Stimulated activated CD4-positive, alpha-beta T cell treated with anti-CD3 and anti-CD28 coated beads, Interleukin-12 subunit alpha, Interleukin-12 subunit beta, amount 100 ng/mL, for 48 hours (primary cell): Measurements from ENCODE around the gene PLEKHH1.
"Not testable (repeated sequence)": the region's sequence is repeated elsewhere in the genome, so short reads cannot be mapped to it uniquely, and the experiment has no call there.

Experiments
- DNase-seq, 3 donors: peaks; one replicate each; pipeline ENCODE4 v3.0.0-alpha.2; 2020; ENCODE audit warnings: low read depth in 2 of 3, low spot score in 1 of 3

Gene PLEKHH1

DNA sequence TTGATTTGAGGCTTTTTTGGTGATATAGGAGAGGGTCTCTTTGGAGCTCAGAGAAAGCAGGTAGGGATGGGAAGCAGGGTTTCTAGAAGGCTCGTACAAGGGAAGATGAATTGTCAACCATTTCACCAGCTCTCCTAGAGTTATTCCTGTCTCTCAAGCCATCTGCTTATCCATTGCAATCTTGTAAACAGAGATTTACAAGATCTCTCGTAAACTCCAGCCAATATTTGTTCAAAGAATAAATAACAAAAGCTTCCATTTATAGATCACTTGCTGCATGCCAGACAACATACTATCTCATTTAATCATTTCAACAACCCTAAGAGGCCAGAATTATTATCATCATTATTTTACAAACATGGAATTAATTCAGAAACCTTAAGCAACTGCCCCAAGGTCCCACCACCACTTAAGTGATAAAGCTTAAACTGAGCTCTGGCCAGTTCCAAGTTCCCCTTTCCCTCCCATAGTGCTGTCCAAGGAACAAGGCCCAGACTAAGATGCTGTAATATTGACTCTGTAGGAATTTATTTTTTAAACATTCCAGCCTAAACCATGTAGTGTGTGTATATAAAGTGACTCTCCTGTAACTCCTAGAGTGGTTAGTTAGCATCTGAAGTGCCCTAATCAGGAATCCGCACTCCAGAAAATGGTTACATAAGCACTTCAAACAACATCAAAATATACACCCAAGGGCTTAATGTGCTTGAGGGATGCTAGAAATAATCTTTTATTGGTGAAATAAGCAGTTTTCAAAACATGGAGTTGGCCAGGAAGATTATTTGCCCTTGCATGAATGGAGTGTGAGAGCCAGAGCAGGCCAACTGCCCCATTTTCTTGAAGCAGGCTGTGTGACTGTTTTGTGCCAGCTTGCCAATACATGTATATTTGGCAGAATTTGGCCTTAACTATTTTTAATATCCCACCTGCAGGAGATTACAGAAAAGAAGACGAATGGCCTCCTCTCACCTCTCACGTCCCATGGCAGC, 2.8 kb upstream of the PLEKHH1 start:
- DNase-seq, result no peak

DNA sequence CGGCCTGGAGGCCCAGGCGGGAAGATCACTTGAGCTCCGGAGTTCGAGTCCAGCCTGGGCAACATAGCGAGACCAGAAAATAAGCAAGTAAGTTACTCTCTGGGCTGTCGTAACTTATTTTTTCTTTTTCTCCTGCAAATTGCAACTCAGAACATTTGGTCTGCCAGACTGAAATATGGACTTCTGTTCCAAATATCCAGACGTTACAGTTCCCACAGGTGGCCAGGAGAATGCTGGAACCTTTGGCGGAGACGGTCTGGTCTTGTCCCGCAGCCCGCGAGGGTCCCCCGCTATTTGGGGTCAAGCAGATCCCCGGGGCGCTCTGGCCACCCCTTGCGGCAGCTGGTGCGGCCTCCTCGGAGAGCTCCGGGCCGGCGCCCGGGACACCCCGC, 488 bp upstream of the PLEKHH1 start:
- DNase-seq, result no peak

DNA sequence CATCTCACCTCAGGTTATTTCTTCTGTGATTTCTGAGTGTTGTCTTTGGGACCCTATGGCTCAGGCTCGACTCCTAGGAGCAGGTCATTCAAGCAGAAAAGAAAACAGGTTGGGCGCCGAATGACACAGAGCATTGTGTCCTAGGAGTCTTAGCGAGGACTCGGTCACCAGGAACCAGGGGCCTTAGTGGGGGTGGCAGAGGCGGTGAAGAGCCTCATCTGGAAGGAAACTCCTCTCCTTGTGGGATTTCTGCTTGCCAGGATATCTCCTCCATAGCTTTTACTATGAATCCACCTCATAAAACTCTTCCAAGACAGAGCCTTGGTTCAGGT, 630 bp downstream of the PLEKHH1 start:
- no peak for DNase-seq

DNA sequence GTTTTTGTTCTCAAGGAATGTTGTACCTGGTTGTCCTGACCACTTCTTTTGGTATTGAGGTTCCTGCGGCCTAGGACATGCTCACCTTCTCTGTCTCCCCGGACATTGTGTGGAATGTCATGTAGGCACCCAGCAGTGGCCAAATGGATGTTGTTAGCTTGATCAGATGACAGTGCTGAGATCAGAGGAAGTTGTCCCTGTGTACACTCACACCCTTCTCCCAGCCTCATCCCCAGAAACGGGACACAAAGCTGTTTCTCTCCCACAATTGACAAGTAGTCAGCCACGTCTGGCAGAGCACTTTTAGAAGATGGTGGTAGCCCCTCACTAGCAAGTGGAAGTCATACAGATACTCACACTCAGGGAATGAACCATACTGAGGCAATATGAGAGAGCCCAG, 3.0 kb downstream of the PLEKHH1 start:
- no peak for DNase-seq

DNA sequence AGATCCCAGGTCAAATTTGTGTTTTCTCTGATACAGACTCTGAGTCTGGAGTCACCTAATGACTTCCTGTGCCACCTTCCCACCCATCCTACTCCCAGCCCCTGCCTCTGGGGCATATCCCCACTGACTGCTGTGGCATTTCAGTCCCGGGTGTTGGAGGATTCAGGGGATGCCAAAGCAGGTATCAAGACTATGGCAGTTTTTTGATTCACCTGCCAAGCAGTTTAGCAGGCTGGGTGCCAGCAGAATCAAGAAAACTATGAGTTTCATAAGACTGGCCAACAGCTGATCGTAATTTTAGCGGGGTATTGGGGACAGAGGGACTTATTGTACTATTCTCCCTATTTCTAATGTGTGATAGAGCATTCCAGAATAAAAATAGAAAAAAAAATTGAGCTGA, 4.6 kb downstream of the PLEKHH1 start:
- no peak for DNase-seq

DNA sequence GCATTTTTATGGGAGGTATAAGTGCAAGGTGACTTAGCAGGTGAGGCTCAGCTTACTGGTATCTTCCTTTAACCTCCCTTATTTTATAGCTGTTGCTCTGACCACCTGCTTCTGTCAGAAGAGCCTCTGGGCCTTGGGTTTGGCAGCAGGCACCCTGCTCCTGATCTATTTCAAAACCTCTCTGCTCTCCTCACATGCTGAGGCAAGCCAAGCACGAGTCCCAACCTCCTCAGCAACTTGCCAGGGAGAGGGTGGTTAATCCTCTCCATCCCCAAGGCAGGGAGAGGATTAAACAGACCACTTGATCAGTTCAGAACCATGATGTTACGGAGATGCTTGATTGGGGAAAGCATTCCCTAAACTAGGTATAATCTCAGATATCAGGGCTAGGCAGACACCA, 5.4 kb downstream of the PLEKHH1 start:
- no peak for DNase-seq

DNA sequence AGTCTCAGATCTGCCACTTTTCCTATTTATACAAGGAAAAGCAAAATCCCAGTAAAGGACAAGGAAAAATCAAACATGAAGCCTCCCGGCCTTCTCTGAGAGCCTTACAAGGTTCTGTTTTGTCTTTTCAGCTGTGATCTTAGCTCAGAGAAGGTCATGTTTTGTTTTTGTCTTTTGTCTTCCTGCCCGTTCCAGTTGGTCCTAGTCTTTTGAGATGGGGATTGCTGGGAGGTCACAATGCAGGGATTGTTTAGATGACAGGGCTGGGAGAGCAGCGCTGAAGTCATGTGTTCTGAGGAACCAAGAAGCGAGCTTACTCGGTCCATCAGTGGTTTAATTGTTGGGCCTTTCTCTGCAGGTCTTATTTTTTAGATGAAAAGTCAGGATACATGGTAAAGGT, 6.0 kb downstream of the PLEKHH1 start:
- no peak for DNase-seq

DNA sequence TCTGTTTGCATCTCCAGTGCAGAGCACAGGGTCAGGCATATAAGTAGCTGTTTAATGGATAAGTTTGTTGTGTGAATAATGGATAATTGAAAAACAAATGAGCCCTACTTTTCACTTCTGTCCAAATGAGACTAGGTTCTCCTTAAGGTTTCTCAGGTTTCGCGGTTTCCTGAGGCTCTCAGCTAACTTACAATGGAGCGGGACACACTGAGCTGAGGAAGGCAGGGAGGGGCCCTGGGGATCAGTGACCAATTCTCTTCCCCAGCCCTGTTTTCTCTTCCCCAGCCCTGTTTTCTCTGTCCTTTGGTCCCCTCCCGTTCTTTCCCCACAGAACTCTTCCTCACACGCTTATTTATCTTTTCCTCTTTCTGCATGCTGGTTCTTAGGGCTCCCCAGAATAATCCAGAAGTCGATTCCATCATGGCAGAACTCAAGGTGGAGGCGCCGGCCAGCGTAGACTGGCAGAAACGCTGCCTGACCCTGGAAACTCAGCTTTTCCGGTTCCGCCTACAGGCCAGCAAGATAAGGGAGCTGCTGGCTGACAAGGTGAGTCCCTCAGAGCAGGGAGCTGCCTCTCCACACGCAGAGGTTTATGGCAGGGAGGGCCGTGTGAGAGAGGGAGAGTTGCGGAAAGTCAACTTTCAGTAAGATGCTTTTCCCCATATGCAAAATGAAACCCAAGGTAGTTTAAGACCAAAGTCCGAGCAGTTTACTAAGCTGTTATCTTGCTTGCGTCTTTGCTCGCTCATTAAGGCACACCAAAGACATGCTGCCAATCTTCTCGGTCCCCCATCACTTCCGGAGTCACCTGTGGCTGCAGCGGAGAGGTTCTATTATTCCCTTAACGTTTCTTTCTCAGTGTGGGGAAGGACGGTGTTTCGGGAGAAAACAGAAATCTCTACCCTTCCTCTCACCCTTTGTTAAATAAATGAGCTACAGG, 8.6 kb downstream of the PLEKHH1 start:
- no peak for DNase-seq

DNA sequence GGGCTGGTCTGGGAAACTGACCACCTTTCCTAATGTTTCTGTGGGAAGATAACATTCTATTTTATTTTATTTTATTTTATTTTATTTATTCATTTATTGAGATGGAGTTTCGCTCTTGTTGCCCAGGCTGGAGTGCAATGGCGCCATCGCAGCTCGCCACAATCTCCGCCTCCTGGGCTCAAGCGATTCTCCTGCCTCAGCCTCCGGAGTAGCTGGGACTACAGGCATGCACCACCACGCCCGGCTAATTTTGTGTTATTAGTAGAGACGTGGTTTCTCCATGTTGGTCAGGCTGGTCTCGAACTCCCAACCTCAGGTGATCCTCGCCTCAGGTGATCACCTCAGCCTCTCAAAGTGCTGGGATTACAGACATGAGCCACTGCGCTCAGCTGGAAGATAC, 9.5 kb downstream of the PLEKHH1 start:
- DNase-seq, result not testable (repeated sequence)

DNA sequence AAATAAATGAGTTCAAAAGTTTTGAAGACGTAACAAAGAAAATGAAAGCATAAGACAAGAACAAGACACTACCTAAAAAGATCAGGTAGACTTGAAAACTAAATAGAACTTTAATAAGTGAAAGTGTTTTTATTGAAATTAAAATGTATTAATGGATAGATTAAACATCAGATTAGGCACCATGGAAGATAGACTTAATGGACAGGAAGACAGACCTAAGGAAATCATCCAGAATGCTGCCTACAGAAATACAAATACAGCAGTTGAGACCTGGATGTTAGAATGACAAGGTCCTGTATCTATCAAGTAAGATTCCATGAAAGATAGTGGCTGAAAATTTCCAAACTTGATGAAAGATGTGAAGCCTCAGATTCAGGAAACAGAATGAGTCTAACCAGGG, 11.5 kb downstream of the PLEKHH1 start:
- no peak for DNase-seq

DNA sequence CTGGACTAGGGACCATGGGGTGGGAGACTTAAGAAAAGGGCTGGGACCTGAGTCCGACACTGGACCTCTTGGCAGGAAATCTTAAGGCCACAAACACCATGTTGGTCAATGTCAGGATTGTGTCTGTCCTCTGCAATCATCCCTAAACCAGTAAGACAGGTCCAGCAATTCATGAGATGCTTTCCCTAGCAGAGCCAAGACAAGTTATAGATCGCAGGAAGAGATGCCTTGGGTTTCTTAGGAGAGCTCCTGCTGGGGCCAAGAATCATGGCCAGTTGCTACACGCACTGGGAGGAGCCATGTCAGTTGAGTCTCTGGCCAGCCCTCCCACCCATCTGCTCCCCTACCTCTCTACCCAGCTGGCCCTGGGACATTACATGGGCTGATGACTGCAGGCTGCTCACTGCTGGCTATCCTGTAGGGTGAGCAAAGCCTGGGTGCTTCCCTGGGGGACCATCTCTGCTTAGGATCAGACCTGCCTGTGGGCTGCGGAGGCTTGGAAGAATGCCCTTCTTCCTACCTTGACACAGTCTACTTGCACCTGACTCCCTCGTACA, 14.2 kb downstream of the PLEKHH1 start:
- no peak for DNase-seq

DNA sequence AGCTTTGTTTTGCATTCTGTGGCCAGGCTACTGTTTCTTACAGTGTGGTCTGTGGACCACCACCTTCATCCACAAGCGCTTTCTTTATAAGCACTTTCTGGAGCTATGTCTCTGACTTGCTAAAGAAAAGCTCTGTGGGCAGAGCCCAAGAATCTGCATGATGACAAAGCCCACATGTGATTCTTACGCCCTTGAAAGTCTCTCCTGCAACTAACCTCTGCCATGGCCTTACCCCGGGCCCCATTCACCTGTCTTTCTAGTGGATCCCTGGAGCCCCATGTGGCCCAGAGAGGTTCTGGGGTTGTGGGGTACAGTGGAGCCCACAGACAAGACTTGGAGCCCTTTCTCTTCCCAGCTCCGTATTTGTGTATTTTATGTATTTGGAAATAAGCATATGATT, 16.6 kb downstream of the PLEKHH1 start:
- DNase-seq, result no peak

DNA sequence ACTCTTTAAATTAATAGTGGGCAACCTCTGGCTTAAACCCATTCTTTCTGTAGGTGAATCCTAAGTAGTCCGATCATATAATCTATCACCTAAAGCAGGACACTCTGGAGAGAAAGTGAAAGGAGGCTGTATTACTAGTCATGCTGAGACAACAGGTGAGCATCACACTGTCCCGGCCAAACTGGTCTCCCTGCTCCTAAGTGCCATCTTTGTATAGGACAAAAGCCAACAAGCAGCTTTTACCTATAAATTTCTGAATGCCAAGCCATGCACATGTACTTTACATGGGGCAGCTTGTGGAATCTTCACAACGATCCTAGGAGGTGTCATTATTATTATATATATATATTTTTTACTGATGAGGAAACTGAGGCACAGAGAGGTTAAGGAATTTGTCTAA, 18.0 kb downstream of the PLEKHH1 start:
- no peak for DNase-seq

DNA sequence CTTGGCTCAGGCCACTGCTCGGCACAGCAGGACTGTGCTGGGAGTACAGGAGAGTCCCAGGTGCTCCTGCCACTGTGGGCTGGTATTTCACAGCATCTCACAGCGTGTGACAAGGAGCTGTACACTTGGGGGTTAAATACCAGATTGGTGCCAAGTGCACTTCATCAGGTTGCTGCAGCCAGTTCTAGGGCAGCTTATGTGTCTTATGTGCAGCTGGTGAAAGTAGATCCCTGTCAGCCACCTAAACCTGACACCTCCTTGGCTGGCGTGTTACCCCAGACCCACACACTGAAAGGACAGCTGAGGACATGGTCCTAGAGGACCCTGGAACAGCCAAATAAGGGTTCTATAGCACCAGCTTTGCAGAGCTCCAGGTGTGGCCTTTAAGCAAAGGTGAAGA, 18.9 kb downstream of the PLEKHH1 start:
- no peak for DNase-seq

DNA sequence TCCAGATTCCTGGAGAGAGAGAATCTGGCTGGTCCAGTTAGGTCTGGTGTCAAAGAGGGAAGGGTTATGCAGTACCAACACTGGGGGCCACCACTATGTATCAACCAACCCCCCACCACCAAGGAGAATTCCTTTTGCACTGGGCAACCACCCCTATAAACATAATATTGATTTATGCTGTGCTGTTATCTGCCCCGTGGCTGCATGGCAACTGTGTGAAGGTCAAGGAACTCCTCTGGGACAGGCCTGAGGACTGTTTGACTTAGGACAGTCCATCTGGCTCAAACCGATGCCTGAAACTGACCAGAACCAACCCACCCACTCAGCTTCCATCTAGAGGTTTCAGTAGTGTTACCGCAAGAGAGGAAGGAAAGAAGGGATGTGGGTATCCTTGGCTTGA, 20.5 kb downstream of the PLEKHH1 start:
- DNase-seq, result no peak

DNA sequence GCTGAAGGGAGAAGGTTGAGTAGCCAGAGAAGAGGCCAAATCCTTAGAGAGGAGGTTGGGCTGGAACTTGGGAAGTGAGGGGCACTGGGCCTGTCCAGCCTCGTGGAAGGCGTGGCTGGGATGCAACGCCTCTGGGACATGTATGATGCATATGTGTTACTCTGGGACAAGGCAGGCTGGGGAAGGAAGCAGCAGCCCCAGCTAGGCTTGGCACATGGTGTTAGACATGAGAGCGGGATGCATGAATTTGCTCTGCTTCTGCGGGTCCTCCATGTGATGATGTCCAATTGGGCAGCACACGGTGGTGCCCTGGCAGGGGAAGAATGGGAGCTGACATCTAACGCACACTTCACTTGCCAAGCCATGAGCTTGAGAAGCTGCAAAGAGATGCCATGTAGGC, 21.3 kb downstream of the PLEKHH1 start:
- DNase-seq, result no peak

DNA sequence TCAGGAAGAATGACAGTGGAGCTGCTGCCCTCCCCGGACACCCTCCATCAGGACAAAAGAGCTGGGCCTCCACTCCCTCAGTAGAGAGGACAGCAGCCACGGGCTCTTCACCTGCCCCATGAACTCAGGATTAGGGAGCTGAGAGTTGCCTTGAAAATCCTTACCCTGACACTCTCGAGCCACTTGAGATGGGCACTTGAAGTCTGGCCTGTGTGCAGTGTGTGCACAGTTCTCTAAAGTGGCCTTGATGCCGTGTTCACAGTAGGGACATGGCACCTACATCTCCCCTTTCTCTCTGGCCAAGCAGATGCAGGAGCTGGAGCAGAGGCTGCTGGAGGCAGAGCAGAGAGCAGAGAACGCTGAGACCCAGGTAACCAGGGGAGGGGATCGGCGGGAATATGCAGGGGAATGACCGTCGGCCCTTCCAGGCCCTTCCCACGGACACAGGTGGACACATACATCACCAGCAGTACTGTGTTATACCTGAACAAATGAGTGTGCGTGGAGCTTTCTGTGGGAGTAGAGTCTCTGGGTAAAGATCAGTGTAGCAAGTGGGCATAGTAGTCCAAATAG, 22.5 kb downstream of the PLEKHH1 start:
- no peak for DNase-seq

DNA sequence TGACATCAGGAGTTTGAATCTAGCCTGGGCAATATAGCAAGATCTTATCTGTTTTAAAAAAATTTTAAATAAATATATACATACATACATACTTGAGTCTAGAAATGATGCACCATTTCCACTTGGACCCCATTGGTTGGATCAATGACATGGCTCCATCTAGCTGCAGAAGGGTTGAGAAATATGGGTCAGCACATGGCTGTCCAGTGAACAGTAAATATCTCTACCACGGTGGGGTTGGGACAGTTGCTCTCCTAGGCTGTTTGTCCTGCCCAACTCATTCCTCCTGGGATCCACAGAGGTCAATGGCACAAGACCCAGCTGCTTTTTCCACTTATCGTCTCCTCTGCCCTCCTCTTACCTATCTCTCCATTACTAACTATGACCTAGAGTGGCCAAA, 23.6 kb downstream of the PLEKHH1 start:
- DNase-seq, result no peak

DNA sequence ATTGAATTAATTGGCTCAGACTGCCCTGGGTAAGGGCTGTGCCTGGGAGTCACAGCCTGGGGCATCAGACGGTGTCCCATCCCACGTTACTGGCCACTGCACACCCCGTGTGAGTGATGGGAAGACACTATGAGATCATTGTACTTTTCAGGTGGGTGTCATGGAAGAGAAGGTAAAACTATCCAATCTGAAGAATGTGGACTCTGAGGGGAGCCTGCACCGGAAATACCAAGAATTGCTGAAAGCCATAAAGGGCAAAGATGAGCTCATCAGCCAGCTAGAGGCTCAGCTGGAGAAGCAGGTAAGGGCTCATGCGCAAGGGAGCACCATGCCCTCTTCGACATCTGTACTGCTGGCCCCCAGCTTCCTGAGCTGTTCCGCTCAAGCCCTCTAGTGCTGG, 24.0 kb downstream of the PLEKHH1 start:
- DNase-seq, result no peak

DNA sequence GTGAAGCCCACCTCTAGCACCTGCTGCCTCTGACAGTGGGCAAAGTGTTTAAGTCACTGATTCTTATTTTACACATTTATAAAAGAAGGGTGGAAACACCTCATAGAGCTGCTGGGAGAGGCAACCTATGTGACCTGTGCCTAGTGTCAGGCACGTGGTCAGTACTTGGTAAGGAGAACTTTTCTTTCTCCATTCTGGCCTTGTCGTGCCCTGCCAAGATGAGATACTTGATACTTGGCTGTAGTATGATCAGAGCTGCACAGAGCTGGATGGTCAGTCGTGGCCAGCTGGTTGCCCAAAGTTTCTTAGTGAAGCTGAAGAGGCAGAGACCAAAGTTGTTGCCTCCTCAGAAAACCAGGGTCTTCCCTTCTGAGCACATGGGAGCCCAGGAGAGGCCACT, 24.6 kb downstream of the PLEKHH1 start:
- DNase-seq, result no peak

DNA sequence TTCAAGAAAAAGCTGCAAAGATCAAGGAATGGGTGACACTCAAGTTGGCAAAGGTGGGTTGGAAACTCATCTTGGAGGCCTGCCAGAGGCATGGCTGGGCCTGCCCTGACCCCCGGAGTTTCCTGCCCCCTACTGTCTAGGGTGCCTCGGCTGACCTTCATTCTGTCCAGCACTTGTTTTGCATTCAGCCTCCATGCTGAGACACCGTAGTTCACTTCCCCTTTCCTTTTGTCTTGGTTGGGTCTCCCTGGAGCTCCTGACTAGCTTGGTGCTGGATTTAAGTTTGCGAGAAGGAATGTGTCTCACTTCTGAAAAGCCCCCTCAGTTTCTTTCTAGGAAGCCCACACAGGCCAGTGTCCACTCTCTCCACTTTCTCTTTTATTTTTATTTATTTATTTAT, 26.5 kb downstream of the PLEKHH1 start:
- no peak for DNase-seq
